Gastroesophageal sphincter (tissue), 4 donors: ENCODE measurements around the gene FZR1. TPM values are rescaled to one million over a fixed set of nuclear protein-coding genes. Genes with fewer than 3 reads are reported as not detected.

Source experiments
- ATAC-seq: fragments of 150-250 bp; one replicate; pipeline ENCODE4 v1.9.1; 2016; ENCODE audit warnings: mild to moderate bottlenecking, moderate library complexity
- H3K27ac ChIP-seq, 4 donors: fragments of 200-600 bp; sonication (generic) in 3 of 4; 1 replicate in 3 of 4; 2 replicates in 1 of 4; pipeline ENCODE4 v1.5.1; 2016 to 2019
- H3K27me3 ChIP-seq: fragments of 200-600 bp; sonication (generic); one replicate; pipeline ENCODE4 v1.5.1; 2019
- H3K36me3 ChIP-seq, 2 donors: fragments of 200-600 bp; sonication (generic); one replicate each; pipeline ENCODE4 v1.5.1; 2019; ENCODE audit warnings: control low read depth in 1 of 2
- H3K4me1 ChIP-seq, 3 donors: fragments of 200-600 bp; sonication (generic); 1 replicate in 2 of 3; 2 replicates in 1 of 3; pipeline ENCODE4 v1.5.1; 2016 to 2019; ENCODE audit warnings: control low read depth in 2 of 3
- H3K4me3 ChIP-seq, 2 donors: fragments of 200-600 bp; sonication (generic); one replicate each; pipeline ENCODE4 v1.5.1; 2019; ENCODE audit warnings: mild to moderate bottlenecking in 1 of 2, moderate library complexity in 1 of 2
- H3K9me3 ChIP-seq, 3 donors: fragments of 200-600 bp; sonication (generic); one replicate each; pipeline ENCODE4 v1.5.1; 2017 to 2019; ENCODE audit warnings: control low read depth in 2 of 3
- EP300 ChIP-seq: sonication (generic); formaldehyde crosslinking; IDR thresholded peaks from one replicate; pipeline ENCODE4 v1.6.1; 2017; ENCODE audit warnings: antibody characterized with exemption, mild to moderate bottlenecking
- POLR2A ChIP-seq, 2 donors: fragments of 450-650 bp; IDR thresholded peaks; one replicate each; pipeline ENCODE4 v1.6.1; 2017; ENCODE audit warnings: antibody characterized with exemption in 2 of 2, mild to moderate bottlenecking in 2 of 2, moderate library complexity in 1 of 2
- POLR2AphosphoS5 ChIP-seq: sonication (generic); formaldehyde crosslinking; IDR thresholded peaks from one replicate; pipeline ENCODE4 v1.6.1; 2017; ENCODE audit warnings: antibody characterized with exemption
- WGBS, 2 donors: methylation state at CpG; one replicate each; pipeline ENCODE4 v1.1.5; 2018; ENCODE audit warnings: low coverage in 1 of 2; 5-methylcytosine and 5-hydroxymethylcytosine counted together
- total RNA-seq, 4 donors: library from RNA; depleted of rRNA; stranded (reverse); fragments of >200 nt; gene quantifications; one replicate each; pipeline ENCODE4 v1.1.0, GENCODE V29; 2016
- TF ChIP-seq, protein P1 (sequence below), 4 experiments: fragments of 200-600 bp in 2 of 4; fragments of 450-650 bp in 2 of 4; sonication (generic) in 1 of 4; IDR thresholded peaks; one replicate each; pipeline ENCODE4 v1.5.1; 2017 to 2019; ENCODE audit warnings: antibody characterized with exemption in 4 of 4, mild to moderate bottlenecking in 2 of 4, moderate library complexity in 2 of 4

Gene FZR1
- total RNA-seq, 4 donors from 2014 or later, result 17.6 to 32.9 (median 23.0) TPM

DNA sequence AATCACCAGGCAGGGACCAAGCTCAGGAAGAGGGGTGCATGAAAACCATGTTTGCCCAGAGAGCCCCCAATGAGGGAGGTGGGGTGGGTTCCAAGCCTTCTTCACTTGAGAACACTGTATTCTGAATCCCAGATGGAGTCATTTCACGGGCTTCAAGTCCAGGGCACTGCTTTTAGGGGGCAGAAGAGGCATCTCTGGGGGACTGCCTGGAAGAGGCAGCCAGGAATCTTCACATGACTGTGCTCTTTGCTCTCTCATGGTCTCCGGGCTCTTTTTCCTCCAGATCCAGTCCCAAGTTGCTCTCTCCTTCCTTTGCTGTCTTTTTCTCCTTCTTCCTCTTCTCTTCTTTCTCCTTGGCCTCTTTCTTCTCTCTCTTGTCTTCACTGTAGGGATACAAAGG is 31.5 kb upstream of the FZR1 start:
- no peak overlapping the region for H3K27ac ChIP-seq
- no peak for TF ChIP-seq EP300
- TF ChIP-seq, protein P1, sequence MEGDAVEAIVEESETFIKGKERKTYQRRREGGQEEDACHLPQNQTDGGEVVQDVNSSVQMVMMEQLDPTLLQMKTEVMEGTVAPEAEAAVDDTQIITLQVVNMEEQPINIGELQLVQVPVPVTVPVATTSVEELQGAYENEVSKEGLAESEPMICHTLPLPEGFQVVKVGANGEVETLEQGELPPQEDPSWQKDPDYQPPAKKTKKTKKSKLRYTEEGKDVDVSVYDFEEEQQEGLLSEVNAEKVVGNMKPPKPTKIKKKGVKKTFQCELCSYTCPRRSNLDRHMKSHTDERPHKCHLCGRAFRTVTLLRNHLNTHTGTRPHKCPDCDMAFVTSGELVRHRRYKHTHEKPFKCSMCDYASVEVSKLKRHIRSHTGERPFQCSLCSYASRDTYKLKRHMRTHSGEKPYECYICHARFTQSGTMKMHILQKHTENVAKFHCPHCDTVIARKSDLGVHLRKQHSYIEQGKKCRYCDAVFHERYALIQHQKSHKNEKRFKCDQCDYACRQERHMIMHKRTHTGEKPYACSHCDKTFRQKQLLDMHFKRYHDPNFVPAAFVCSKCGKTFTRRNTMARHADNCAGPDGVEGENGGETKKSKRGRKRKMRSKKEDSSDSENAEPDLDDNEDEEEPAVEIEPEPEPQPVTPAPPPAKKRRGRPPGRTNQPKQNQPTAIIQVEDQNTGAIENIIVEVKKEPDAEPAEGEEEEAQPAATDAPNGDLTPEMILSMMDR (IDR thresholded peaks at IDR 0.05), result no peak
- TF ChIP-seq POLR2A (IDR thresholded peaks at IDR 0.05), result no peak
- TF ChIP-seq POLR2AphosphoS5, result no peak
- ATAC-seq, result no peak
- no peaks in the 10 kb centered on the region for H3K9me3 ChIP-seq
- WGBS, 2 donors, result 50 to 69% methylated on average over 1 to 2 of the region's 2 CpGs
- no peaks in the 10 kb centered on the region for H3K36me3 ChIP-seq
- H3K4me3 ChIP-seq, result no peak overlapping the region
- peaks cover 31% of the 10 kb centered on the region for H3K27me3 ChIP-seq
- peaks cover 0 to 29% (median 6%) of the 10 kb centered on the region in 3 donors for H3K4me1 ChIP-seq

DNA sequence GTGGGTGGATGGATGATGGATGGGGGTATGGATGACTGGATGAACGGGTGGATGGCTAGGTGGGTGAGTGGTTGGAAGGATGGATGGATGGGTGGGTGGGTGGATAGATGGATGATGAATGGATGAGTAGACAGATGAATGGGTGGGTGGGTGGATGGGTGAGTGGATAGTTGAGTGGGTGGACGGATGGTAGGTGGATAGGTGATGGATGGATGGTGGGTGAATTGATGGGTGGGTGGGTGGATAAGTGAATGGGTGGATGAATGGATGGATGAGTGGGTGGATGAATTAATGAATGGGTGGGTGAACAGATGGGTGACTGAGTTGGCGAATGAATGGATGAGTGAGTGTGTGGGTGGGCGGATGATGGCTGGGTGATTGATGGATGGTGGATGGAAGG is 30.7 kb upstream of the FZR1 start:
- H3K36me3 ChIP-seq, result no peaks in the 10 kb centered on the region
- WGBS, 2 donors, result 69 to 83% methylated on average over 4 of the region's 4 CpGs
- peaks cover 39% of the 10 kb centered on the region for H3K27me3 ChIP-seq
- ATAC-seq, result no peak
- H3K9me3 ChIP-seq, result no peaks in the 10 kb centered on the region
- peaks cover 0 to 26% (median 6%) of the 10 kb centered on the region in 3 donors for H3K4me1 ChIP-seq
- no peak overlapping the region for H3K27ac ChIP-seq
- no peak for TF ChIP-seq EP300
- no peak for TF ChIP-seq POLR2A (IDR thresholded peaks at IDR 0.05)
- TF ChIP-seq, protein P1 (IDR thresholded peaks at IDR 0.05), result no peak
- no peak for TF ChIP-seq POLR2AphosphoS5
- H3K4me3 ChIP-seq, result no peak overlapping the region

DNA sequence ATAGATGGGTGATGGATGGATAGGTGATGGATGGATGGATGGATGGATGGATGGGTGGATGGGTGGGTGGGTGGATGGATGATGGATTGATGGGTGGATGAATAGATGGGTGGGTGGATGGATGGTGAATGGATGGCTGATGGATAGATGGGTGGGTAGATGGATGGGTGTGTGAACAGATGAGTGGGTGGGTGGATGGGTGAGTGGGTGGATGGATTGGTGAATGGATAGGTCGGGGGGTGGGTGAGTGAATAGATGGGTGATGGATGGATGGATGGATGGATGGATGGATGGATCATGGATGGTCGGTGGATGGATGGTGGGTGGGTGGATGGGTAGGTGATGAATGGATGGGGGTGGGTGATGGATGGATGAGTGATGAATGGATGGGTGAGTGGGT is 29.3 kb upstream of the FZR1 start:
- TF ChIP-seq POLR2AphosphoS5 (no peak), POLR2A (IDR thresholded peaks at IDR 0.05) (no peak), EP300 (no peak)
- TF ChIP-seq, protein P1 (IDR thresholded peaks at IDR 0.05), result no peak
- peaks cover 0 to 13% (median 6%) of the 10 kb centered on the region in 3 donors for H3K4me1 ChIP-seq
- H3K36me3 ChIP-seq, result no peaks in the 10 kb centered on the region
- no peaks in the 10 kb centered on the region for H3K9me3 ChIP-seq
- no peak overlapping the region for H3K4me3 ChIP-seq
- no peak overlapping the region for H3K27ac ChIP-seq
- H3K27me3 ChIP-seq, result peaks cover 53% of the 10 kb centered on the region
- no peak for ATAC-seq
- WGBS, 2 donors, result 82 to 89% methylated on average over 2 of the region's 2 CpGs

DNA sequence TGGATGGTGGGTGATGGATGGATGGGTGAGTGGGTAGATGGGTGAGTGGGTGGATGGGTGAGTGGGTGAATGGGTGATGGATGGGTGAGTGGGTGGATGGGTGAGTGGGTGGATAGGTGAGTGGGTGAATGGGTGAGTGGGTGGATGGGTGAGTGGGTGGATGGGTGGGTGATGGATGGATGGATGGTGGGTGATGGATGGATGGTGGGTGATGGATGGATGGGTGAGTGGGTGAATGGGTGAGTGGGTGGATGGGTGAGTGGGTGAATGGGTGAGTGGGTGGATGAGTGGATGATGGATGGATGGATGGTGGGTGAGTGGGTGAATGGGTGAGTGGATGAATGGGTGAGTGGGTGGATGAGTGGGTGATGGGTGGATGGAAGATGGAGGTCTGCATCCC is 28.6 kb upstream of the FZR1 start:
- TF ChIP-seq, protein P1 (IDR thresholded peaks at IDR 0.05), result no peak
- no peak for ATAC-seq
- Histone ChIP-seq H3K27me3 (peaks cover 60% of the 10 kb centered on the region), H3K27ac (no peak overlapping the region), H3K4me3 (no peak overlapping the region), H3K4me1 (peaks cover 0 to 6% (median 0%) of the 10 kb centered on the region in 3 donors), H3K9me3 (no peaks in the 10 kb centered on the region), H3K36me3 (no peaks in the 10 kb centered on the region)

DNA sequence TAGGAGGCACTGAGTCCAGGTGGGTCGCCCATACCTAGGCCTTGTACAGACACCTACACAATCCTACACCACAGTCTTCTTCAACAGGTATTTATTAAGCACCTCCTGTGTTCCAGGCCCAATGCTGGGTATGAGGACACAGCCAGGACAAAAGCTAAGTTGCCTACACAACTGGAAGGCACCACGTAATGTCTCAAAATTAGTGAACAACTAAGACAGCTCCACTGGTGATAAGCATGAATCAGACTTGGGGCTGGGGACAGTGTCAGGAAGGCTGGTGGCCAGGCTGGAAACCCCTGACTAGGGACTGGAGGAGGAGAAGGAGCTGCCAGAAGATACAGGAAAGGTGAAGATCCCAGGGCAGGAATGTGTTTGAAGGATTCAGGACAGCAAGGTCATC is 28.2 kb upstream of the FZR1 start:
- H3K27me3 ChIP-seq, result peaks cover 64% of the 10 kb centered on the region
- no peak overlapping the region for H3K4me3 ChIP-seq
- TF ChIP-seq, protein P1 (IDR thresholded peaks at IDR 0.05), result no peak
- TF ChIP-seq POLR2AphosphoS5, result no peak
- no peak for TF ChIP-seq POLR2A (IDR thresholded peaks at IDR 0.05)
- no peak for TF ChIP-seq EP300
- no peaks in the 10 kb centered on the region for H3K36me3 ChIP-seq
- H3K4me1 ChIP-seq, result peaks cover 0 to 2% (median 0%) of the 10 kb centered on the region in 3 donors
- no peaks in the 10 kb centered on the region for H3K9me3 ChIP-seq
- H3K27ac ChIP-seq, result no peak overlapping the region
- no peak for ATAC-seq
- WGBS, 2 donors, result 83 to 92% methylated on average over 2 of the region's 2 CpGs
